Superior temporal gyrus (tissue), 1 donor: ENCODE data around the gene SLC26A1.
A peak's percentile ranks its signal among the peaks of the same experiment; 100 is the strongest.

Experiments
- DNase-seq: peaks from one replicate; pipeline ENCODE4 v3.0.0-alpha.2; 2016; ENCODE audit errors: extremely low spot score

Gene SLC26A1

GRCh38 chr4:1014291-1015167 is 21.3 kb upstream of the SLC26A1 start:
- peak; percentile 89 for DNase-seq

GRCh38 chr4:1013225-1014073 is 20.2 kb upstream of the SLC26A1 start:
- DNase-seq = no peak

- no peak for DNase-seq
Measured at GRCh38 chr4:1012034-1012739, 19.0 kb upstream of the SLC26A1 start.

DNA sequence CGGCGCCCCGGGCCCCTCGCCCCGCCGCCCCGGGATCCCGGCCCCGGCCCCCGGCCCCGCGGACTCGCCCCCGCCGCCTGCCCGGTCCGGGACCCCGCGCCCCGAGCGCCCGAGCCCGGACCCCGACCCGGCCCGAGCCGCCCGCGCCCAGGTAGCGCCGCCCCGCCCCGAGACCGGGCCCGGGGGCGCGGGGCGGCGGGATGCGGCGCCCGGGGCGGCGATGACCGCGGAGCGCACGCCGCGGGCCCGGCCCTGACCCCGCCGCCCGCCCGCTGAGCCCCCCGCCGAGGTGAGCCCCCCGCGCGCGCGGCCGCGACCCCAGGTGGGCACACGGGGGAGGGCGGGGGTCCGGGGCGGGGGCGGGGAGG is 18.4 kb upstream of the SLC26A1 start:
- DNase-seq = no peak

- no peak for DNase-seq
Measured at GRCh38 chr4:1011022-1011665, 17.9 kb upstream of the SLC26A1 start, which contains the start of gene FGFRL1. Gene FGFRL1 (plus strand): TSS chr4:1011626. CDS start chr4:1012486, 860 bp downstream.

DNA sequence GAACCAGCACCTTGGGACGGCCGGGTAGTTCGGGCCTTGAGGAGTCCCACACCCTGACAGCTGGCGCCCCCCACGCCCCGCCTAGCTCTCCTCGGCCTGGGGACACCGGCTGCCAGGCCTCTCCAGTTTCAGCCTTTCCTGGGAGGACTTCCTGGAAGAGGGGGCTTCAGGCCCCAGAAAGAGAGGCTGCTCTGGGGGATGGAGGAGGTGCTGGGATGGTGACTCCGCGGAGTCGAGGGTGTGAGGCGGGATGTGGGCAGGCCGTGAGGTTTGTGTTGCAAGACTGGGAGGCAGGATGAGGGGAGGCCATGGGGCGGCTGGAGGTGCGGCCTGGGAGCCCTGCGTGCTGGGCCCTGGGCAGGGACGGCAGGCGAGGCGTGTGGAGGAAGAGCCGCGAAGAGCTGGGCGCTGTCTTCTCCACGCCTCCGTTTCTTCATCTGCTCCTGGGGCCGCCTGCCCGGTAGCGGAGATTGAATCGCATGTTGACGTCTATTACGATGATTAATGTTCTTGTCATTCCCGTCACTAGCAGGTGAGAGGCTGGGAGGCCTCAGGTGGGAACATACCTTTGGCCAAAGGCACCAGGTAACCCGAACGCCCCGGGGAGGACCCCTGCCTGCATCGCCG is 17.3 kb upstream of the SLC26A1 start:
- no peak for DNase-seq

DNA sequence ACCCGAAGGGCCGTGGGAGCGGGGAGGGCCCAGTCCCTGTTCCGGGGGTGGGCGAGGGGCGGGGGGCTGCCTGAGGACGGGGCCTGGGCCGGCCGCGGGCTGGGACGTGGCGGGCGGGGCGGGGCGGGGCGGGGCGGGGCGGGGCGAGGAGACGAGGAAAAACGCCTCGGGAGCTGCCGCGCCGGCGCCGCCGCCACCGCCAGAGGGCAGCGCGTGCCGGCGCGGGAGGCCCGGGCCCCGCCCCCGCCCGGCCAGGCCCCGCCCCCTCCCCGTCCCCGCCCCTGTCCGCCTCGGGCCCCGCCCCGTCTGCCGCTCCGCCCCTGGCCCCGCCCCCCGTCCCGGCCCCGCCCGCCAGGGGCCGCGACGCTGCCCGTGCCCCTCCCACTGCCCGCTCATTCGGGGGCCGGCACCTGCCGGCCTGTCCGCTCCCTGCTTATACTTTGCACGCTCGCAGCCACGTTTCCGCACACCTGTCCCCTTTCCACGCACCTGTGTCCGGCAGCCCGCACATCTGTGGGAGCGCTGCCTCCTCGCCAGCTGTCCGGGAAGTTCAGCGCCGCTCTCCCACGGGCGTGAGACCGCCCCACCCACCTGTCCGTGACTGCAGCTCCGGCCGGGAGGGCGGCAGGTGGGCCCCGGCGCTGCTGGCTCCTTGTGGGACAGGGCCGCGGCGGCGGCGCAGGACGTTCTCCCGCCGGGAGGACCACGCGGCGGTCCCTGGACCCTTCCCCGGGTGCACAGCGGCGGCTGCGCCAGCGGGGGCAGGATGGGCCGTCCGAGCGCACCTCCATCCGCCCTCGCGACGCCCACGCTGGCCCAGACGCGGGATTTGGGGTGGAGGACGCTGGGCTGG is 16.6 kb upstream of the SLC26A1 start:
- peak; percentile 43 for DNase-seq

GRCh38 chr4:1008840-1009541 is 15.8 kb upstream of the SLC26A1 start:
- DNase-seq = no peak

GRCh38 chr4:1006856-1007255 is 13.7 kb upstream of the SLC26A1 start:
- no peak for DNase-seq

DNA sequence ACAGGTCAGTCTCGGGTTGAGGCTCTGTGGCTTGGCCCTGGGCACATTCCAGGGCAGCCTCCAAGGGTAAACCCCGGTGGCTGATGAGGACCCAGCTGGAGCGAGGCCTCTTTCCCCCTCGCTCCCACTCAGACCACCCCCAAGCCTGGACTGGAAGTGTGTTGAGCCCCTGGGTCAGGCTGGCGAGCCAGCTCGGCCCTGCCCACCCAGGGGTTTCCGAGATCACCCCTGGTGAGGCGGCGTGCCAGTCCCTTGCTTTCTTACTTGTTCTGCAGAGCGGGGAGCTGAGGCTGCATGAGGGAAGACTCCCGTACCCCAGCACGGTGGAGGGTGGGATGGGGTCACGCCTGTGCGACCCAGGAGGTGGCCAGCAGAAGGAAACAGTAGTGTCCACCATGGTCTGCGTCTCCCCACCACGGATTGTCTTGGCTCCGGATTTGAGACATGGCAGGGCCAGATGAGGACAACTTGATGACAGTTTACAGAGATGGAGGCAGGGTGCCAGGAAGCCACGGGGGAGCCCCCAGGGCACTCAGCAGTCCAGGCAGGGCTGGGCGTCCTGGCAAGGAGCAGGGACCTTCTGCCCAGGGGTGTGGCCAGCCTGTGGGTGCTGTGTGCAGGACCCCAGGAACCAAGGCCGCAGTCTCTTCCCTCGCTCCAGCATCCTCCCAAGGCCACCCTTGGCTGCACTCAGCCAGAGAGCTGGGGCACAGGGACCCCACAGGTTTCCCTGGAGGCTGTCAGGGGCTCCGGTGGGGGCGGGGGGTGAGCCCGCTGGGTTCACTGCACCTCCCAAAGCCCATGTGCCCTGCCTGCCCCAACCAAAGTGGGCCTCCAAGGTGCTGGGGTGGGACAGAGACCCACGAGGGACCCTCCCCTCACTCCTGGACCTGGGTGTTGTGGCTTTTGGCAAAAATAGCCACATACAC is 11.6 kb upstream of the SLC26A1 start:
- no peak for DNase-seq

- no peak for DNase-seq
Measured at GRCh38 chr4:1004071-1004418, 10.8 kb upstream of the SLC26A1 start.

- no peak for DNase-seq
Measured at GRCh38 chr4:1003271-1004070, 10.3 kb upstream of the SLC26A1 start.

DNA sequence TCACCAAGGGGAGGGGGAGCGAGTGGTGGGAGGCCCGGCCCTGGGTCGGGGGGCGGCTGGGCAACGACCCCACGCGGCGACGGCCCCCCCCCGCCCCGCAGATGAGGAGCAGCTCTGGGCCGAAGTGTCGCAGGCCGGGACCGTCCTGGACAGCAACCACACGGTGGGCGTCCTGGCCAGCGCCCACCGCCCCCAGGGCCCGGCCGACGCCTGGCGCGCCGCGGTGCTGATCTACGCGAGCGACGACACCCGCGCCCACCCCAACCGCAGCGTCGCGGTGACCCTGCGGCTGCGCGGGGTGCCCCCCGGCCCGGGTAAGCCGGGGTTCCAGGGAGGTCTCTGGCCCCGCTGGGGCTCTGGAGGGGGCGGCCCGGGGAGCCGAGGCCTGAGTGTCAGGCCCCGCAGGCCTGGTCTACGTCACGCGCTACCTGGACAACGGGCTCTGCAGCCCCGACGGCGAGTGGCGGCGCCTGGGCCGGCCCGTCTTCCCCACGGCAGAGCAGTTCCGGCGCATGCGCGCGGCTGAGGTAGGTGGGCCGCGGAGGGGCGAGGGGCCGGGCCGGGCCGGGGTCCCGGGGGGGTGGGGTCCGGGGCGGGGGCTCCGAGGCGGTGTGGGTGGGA is 9.5 kb upstream of the SLC26A1 start:
- DNase-seq = no peak

- no peak for DNase-seq
Measured at GRCh38 chr4:1002131-1002630, 9.0 kb upstream of the SLC26A1 start.

GRCh38 chr4:1001561-1002130 is 8.4 kb upstream of the SLC26A1 start:
- no peak for DNase-seq

- DNase-seq = no peak
Measured at GRCh38 chr4:1000686-1001260, 7.6 kb upstream of the SLC26A1 start.
